Activated CD8-positive, alpha-beta memory T cell treated with anti-CD3 and anti-CD28 coated beads, Interleukin-2, amount 50 U/mL, for 24 hours (primary cell): ENCODE results near the gene PRAMEF18.
"Not testable (repeated sequence)": the region's sequence is repeated elsewhere in the genome, so short reads cannot be mapped to it uniquely, and the experiment has no call there.

Source experiments
- DNase-seq: peaks from one replicate; pipeline ENCODE4 v3.0.0-alpha.2; 2020; ENCODE audit errors: extremely low read depth

Gene PRAMEF18

DNA sequence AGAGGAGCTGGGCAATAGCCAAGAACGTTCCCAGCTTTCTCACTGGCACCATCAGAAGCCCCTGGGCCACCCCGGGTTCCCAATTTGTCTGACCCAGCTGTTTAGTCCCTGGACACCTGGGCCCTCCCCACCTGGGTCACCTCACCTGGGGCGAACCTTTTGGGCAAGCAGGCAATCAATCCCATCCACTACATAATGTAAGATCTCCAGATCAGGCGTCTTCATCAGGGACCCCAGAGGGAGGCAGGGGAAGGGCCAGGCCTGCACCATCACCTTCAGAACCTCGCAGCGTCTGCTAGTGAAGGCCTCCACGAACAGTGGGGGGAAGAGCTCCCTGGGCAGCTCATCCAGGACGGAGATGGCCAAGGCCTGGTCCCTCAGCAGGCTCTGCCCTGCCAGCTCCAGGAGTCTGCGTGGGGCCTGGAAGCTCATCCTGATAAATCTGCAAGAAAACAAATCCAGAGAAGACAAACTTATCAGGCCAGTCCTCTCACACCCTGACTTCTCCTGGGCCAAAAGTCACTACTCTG lies at the start of gene PRAMEF18:
TSS of gene PRAMEF18 (minus strand) at position 480 of the 530 bp plus-strand sequence. CDS start at position 432, 48 bp downstream.
- DNase-seq: not testable (repeated sequence)

GRCh38 chr1:13265124-13265523 lies 39.2 kb upstream of the PRAMEF18 start:
- DNase-seq: not testable (repeated sequence)

DNA sequence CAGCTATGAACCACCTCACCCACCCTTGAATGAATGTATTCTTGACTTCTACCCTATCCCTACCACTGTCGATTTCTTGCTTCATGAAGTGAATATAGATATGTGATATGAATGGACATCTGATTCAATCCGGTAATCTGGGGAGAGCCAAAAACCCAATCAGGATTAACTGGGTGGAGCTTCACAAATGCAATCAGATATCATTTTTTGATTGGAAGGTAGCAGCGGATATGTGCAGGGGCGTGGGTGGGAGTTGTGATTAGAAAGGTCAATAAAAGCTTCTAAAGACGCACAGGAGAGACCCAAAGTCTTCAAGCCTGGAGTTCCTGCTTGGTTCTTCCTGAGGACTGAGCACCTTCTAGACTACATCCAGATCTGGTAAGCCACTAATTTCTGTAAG lies 27.9 kb upstream of the PRAMEF18 start, which contains the start of gene PRAMEF5:
TSS of gene PRAMEF5 (plus strand) at position 301 of the 400 bp plus-strand sequence. CDS start 5,071 bp downstream, outside the sequence.
- not testable (repeated sequence) for DNase-seq

DNA sequence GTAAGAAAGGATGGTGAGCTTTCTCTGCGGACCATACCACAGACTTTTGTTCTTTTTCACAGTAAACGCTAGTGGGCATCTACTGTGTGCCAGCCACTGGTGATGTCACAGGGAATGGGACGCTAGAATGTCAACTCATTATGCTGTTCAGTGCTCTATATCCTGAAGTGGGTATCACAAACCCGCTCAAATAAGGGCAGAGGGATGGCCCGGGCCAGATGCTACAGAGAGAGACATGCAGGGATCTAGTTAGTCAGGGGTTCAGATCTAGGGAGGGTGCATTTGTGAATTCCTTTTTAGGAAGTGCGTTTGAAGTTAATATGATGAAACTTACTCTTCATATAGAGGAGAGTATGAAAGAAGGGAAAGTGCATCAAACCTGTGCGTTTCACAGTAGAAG lies 21.2 kb upstream of the PRAMEF18 start:
- DNase-seq: not testable (repeated sequence)

GRCh38 chr1:13246554-13246871 lies 20.6 kb upstream of the PRAMEF18 start:
- DNase-seq: not testable (repeated sequence)

DNA sequence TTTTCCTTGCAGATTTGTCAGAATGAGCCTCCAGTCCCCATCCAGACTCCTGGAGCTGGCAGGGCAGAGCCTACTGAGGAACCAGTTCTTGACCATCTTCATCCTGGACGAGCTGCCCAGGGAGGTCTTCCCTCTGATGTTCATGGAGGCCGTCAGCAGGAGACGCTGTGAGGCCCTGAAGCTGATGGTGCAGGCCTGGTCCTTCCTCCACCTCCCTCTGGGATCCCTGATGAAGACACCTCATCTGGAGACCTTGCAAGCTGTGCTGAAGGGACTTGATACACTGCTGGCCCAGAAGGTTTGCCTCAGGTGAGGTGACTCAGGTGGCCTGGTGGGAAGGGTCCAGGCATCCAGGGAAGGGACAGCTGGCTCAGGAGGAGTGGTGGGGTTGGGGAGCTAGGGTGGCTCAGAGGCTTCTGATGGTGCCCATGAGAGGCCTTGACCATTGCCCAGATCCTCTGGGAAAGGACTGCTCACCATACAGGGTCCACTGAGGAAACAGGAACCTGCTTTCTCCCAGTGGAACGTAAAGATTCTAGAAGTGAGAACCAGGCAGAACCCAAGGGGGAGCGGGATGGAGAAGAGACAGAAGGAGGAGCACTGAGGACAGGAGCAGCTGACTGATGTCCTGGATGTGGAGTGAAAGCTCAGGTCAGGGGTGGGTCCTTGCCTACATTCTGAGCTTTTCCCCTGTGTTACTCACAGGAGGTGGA lies 20.0 kb upstream of the PRAMEF18 start:
- not testable (repeated sequence) for DNase-seq

- DNase-seq: not testable (repeated sequence)
These were observed 17.7 kb upstream of the PRAMEF18 start for GRCh38 chr1:13243536-13244263.

DNA sequence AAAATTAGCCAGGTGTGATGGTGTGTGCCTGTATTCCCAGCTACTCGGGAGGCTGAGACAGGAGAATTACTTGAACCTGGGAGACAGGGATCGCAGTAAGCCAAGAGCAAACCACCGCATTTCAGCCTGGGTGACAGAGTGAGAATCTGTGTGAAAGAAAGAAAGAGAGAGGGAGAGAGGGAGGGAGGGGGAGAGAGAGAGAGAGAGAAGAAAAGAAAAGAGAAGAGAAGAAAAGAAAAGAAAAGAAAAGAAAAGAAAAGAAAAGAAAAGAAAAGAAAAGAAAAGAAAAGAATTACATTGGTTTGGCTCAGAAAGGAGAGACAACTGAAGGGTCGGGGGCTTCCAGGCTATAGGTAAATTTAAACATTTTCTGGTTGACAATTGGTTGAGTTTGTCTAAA lies 13.7 kb upstream of the PRAMEF18 start:
- DNase-seq: not testable (repeated sequence)

DNA sequence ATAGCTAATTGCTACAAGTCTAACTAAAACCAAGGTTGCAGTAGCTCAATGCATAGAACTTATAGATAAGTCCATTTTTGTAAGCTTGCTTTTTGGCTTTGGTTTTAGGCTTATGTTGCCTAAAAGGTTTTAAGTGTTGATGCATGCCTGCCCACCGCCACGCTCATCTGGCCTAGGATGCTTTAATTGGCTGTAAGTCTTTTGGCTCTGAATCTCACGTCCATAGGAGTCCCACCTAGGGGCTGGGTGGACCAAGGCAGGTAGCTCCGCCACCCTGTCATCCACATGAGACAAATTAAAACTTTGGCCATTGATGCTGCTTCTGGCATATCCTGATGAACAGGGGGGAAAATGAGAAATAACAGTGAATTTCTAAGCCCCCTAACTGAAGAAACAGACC lies 11.6 kb upstream of the PRAMEF18 start:
- DNase-seq: not testable (repeated sequence)

DNA sequence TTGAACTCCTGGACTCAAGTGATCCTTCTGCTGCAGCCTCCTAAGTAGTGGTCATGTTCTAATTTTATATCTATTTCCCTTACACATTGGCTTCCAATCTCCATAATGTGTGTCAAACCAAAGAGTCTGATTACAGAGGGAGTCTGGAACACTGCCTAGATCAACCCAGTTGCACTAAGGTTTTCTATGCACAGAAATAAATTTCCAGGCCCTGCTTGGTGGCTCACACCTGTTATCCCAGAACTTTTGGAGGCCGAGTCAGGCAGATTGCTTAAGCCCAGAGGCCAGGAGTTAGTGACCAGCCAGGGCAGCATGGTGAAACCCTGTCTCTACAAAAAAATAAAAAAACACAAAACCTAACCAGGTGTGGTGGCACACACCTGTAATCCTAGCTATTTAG lies 8.1 kb upstream of the PRAMEF18 start:
- DNase-seq: not testable (repeated sequence)

- DNase-seq: not testable (repeated sequence)
These were observed 6.1 kb upstream of the PRAMEF18 start for GRCh38 chr1:13232056-13232455.

DNA sequence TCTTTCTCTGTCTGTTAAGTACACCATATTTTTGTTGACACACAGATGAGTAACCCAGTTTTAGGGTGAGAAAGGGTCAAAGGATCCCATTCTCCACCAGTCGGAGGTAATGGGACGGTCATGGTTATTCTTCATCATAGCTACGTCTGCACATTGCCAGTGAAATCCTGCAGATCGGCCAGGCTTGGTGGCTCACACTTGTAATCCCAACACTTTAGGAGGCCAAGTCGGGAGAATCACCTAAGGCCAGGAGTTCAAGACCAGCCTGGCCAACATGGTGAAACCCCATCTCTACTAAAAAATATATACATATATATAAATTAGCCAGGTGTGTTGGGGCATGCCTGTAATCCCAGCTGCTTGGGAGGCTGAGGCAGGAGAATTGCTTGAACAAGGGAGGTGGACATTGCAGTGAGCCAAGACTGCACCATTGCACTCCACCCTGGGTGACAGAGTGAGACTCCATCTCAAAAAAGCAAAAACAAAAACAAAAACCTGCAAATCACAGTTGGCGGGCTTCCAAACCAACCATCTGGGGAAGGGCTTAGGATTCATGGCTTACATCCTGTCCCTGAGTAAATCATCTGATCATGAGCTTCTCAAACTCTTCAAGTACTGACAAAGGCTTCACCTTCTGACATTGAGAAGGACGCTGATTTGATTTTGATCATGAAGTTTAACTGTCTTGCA lies 5.3 kb upstream of the PRAMEF18 start:
- not testable (repeated sequence) for DNase-seq

- not testable (repeated sequence) for DNase-seq
These were observed 4.6 kb upstream of the PRAMEF18 start for GRCh38 chr1:13230601-13231000.

- not testable (repeated sequence) for DNase-seq
These were observed 4.1 kb upstream of the PRAMEF18 start for GRCh38 chr1:13230096-13230495.

DNA sequence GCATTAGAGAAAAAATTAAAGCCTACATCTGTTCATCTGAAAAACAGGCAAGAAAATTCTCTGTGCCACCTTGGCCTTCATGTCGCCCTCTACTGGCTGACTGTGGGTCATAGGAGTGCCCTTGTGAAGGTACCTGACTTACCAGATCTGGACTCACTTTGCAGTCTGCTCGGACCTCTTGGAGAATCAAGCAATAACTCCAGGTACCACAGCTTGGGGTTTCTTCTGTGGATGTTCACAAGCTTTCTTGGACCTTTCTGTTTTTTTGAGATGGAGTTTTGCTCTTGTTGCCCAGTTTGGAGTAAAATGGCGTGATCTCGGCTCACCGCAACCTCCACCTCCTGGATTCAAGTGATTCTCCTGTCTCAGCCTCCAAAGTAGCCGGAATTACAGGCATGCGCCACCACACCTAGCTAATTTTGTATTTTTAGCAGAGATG lies 2.4 kb upstream of the PRAMEF18 start:
- DNase-seq: no peak

DNA sequence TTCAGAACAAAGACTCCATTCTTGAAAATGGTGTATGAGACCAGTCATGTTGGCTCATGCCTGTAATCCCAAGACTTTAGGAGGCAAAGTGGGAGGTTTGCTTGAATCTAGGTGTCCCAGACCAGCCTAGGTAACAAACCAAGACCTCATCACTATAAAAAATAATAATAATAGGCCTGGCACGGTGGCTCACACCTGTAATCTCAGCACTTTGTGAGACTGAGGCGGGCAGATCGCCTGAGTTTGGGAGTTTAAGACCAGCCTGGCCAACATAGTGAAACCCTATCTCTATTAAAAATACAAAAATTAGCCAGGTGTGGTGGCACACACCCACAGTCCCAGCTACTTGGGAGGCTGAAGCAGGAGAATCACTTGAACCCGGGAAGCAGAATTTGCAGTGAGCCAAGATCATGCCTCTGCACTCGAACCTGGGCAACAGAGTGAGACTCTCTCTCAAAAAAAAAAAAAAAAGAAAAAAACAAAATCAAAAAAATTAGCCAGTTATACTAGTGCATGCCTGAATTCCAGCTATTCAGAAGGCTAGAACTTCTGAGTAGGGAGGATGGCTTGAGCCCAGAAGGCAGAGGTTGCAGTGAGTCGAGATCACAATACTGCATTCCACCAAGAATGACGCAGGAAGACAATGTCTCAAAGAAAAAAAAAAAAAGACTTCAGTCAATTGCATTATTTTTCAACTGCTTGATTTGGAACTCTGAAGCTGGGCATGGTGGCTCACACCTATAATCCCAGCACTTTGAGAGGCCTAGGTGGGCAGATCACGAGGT lies 1.5 kb upstream of the PRAMEF18 start:
- not testable (repeated sequence) for DNase-seq

DNA sequence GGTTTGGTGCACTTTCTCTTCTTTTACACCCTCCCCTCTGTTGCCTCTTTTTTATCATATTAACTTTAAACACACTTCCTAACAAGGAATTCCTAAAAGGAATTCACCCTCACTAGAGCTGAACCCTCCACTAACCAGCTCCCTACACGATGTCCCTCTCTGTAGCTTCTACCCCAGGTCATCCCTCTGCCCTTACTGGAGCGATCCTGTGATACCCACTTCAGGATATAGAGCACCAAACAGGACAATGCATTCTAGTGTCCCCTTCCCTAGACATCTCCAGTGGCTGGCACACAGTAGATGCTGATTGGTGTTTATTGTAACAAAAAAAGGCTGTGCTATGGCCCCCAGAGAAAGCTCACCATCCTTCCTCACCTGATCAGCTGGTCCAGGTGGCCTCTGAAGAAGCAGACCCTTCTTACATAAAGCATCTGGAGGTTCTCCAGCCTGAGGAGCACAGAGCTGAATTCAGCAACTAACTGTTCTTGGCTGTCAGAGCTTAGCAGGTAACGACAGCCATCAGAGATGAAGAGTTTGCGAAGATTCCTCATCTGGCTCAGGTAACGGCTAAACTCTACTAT lies 1.4 kb downstream of the PRAMEF18 start:
- no peak for DNase-seq

DNA sequence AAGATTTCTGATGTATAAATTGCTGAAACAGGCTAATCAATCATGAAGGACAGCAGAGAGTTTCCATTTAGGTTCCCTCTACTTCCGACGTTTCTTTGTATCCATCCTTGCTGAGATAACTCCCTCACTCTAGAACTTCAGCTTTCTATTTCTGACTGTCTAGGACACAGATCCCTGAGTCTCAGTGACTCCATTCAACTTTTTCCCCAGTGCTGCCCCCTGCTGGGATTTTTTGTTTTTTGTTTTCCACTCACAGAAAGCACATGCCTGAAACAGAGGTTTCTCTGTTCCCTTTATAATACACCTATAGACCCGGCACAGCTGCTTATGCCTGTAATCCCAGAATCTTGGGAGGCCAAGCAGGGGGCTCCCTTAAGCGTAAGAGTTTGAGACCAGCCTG lies 3.2 kb downstream of the PRAMEF18 start:
- DNase-seq: not testable (repeated sequence)

GRCh38 chr1:13219203-13219602 lies 6.8 kb downstream of the PRAMEF18 start:
- DNase-seq: not testable (repeated sequence)

DNA sequence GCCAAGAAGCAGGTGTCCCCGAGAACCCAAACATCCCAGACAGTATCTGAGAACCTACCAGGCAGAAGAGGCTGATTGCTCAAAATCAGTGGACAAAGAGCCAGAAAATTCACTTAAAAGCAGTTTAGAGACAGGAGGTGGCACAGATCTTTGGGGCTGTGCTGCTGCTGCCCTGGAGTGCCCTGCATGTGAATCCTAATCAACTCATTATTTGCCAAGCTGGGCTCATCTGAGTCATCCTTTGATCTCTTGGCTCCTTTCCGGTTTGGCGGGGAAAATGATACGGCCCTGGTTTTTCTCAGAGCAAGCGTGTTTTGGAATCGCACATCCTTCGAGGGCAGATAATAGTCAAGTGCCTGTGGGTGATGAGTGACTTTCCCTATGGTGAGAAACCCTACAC lies 9.3 kb downstream of the PRAMEF18 start:
- not testable (repeated sequence) for DNase-seq

DNA sequence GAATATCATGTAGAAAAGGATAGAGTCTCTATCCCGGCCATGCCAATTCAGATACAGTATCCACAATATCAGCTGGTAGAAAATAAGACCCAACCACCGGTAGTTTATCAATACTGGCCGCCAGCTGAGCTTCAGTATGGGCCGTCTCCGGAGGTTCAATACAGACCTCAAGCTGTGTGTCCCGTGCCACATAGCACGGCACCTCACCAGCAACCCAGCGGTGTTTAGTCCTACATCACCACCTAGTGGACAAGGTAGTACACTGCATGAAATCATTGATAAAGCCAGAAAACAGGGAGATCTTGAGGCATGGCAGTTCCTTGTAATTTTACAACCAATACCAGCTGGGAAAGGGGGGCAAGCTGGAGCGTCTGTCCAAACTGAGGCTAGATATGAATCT lies 17.2 kb downstream of the PRAMEF18 start:
- not testable (repeated sequence) for DNase-seq
